Effector memory CD8-positive, alpha-beta T cell (primary cell): ENCODE data around the gene PCARE.
A peak's percentile ranks its signal among the peaks of the same experiment; 100 is the strongest.

Source experiments
- ATAC-seq: fragments of 150-1000 bp; cut with Tn5 transposase; replicated peaks from 2 replicates; pipeline ENCODE4 v1.10.0; 2021; ENCODE audit warnings: mild to moderate bottlenecking, moderate library complexity
- DNase-seq, 3 experiments: peaks; one replicate each; pipeline ENCODE4 v3.0.0; 2021
- H3K27ac Mint-ChIP-seq, 2 donors: one replicate each; pipeline ENCODE4 v1.8.0; 2022; ENCODE audit warnings: mild to moderate bottlenecking in 2 of 2, mixed read lengths in 2 of 2, moderate library complexity in 2 of 2
- H3K27me3 Mint-ChIP-seq, 2 donors: one replicate each; pipeline ENCODE4 v1.8.0; 2022; ENCODE audit warnings: mixed read lengths in 2 of 2
- H3K36me3 Mint-ChIP-seq: one replicate; pipeline ENCODE4 v1.8.0; 2022; ENCODE audit warnings: mild to moderate bottlenecking, moderate library complexity, mixed read lengths; ENCODE audit not compliant: insufficient read depth
- H3K4me1 Mint-ChIP-seq, 2 donors: one replicate each; pipeline ENCODE4 v1.8.0; 2022; ENCODE audit warnings: low read depth in 2 of 2, mixed read lengths in 2 of 2
- H3K4me3 Mint-ChIP-seq, 2 donors: one replicate each; pipeline ENCODE4 v1.8.0; 2022; ENCODE audit warnings: mild to moderate bottlenecking in 2 of 2, mixed read lengths in 2 of 2, moderate library complexity in 2 of 2
- H3K9me3 Mint-ChIP-seq, 2 donors: one replicate each; pipeline ENCODE4 v1.8.0; 2022; ENCODE audit warnings: mixed read lengths in 2 of 2

Gene PCARE

DNA sequence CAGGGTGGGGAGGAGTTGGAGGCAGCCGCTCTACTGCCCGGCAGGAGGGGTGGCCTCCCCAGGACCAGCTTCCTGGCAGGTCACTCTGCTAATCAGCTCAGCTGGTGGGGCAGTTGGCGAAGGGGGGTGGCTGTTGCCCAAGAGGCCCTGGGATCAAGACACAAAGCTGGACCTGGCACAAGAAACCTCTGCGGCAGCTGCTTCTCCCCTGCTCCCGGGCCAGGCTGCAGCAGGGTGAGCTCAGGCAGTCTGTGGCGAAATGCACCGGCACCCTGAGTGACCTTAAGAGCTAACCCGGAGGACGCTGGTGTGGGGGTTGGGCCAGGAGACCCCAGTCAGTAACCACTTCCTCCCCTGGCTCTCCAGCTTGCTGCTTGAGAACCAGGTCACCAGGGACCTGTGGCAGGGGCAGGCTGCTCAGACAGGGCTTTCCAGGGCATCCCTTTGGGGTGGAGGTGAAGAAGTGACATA, 62.1 kb downstream of the PCARE start:
- H3K4me3 Mint-ChIP-seq, result peak overlapping the region; percentile 81 to 93
- no peaks in the 10 kb centered on the region for H3K9me3 Mint-ChIP-seq
- no peaks in the 10 kb centered on the region for H3K27me3 Mint-ChIP-seq
- peak overlapping the region; percentile 99 to 100 for H3K27ac Mint-ChIP-seq
- peaks cover 75 to 85% of the 10 kb centered on the region in 2 donors for H3K4me1 Mint-ChIP-seq
- ATAC-seq (peak; percentile 31), DNase-seq (peak; percentile 52 to 75 (median 74))
- H3K36me3 Mint-ChIP-seq, result peaks cover 40% of the 10 kb centered on the region
